GM19099 (cell line): ENCODE measurements around the gene SLC6A17.

ENCODE experiments used
- POLR2A ChIP-seq: IDR thresholded peaks from 3 replicates; pipeline ENCODE4 v1.6.1; 2011; ENCODE audit warnings: low read depth; ENCODE audit not compliant: insufficient read length; ENCODE audit errors: extremely low read depth

The SLC6A17 gene

GRCh38 chr1:110212169-110213142 lies 62.2 kb downstream of the SLC6A17 start:
- no peak for TF ChIP-seq POLR2A

GRCh38 chr1:110213143-110213540 lies 62.8 kb downstream of the SLC6A17 start:
- no peak for TF ChIP-seq POLR2A

- TF ChIP-seq POLR2A, result no peak
Measured at GRCh38 chr1:110214454-110215404, 64.4 kb downstream of the SLC6A17 start.

- no peak for TF ChIP-seq POLR2A
Measured at GRCh38 chr1:110215621-110216515, 65.6 kb downstream of the SLC6A17 start.

- TF ChIP-seq POLR2A, result no peak
Measured at GRCh38 chr1:110216844-110217444, 66.7 kb downstream of the SLC6A17 start.

- no peak for TF ChIP-seq POLR2A
Measured at GRCh38 chr1:110218137-110218536, 67.8 kb downstream of the SLC6A17 start.

GRCh38 chr1:110218739-110219138 lies 68.4 kb downstream of the SLC6A17 start:
- TF ChIP-seq POLR2A, result no peak

- TF ChIP-seq POLR2A, result no peak
Measured at GRCh38 chr1:110220324-110220723, 70.0 kb downstream of the SLC6A17 start.

GRCh38 chr1:110221119-110221518 lies 70.8 kb downstream of the SLC6A17 start:
- TF ChIP-seq POLR2A, result no peak

GRCh38 chr1:110223127-110223526 lies 72.8 kb downstream of the SLC6A17 start:
- no peak for TF ChIP-seq POLR2A

GRCh38 chr1:110223581-110223980 lies 73.3 kb downstream of the SLC6A17 start:
- no peak for TF ChIP-seq POLR2A

- TF ChIP-seq POLR2A, result no peak
Measured at GRCh38 chr1:110224240-110224995, 74.1 kb downstream of the SLC6A17 start.

- no peak for TF ChIP-seq POLR2A
Measured at GRCh38 chr1:110225212-110225611, 74.9 kb downstream of the SLC6A17 start.
